HepG2 (cell line): ENCODE measurements around the gene FXYD1. TPM values are rescaled to one million over a fixed set of nuclear protein-coding genes. Genes with fewer than 3 reads are reported as not detected.
A peak's percentile ranks its signal among the peaks of the same experiment; 100 is the strongest.

ENCODE experiments used
- CAMTA2 ChIP-seq: sonication (generic); formaldehyde crosslinking; IDR thresholded peaks from 2 replicates; pipeline ENCODE4 v1.4.0; 2020; ENCODE audit warnings: mild to moderate bottlenecking, missing genetic modification reagents, borderline replicate concordance
- CCAR2 ChIP-seq: fragments of 200-400 bp; formaldehyde crosslinking; optimal IDR thresholded peaks from 2 replicates; pipeline ENCODE3; 2018; ENCODE audit warnings: low read depth, mild to moderate bottlenecking, low read length, moderate library complexity
- IRF2 ChIP-seq: IDR thresholded peaks from 2 replicates; pipeline ENCODE4 v1.6.1; 2018; ENCODE audit warnings: missing genetic modification reagents, missing compliant biosample characterization
- MTA1 ChIP-seq: sonication (generic); formaldehyde crosslinking; IDR thresholded peaks from 2 replicates; pipeline ENCODE4 v1.4.0; 2020; ENCODE audit warnings: missing genetic modification reagents, mild to moderate bottlenecking, borderline replicate concordance
- REXO4 ChIP-seq: sonication (generic); formaldehyde crosslinking; IDR thresholded peaks from 2 replicates; pipeline ENCODE4 v1.8.0; 2022; ENCODE audit warnings: missing genetic modification reagents, mild to moderate bottlenecking, borderline replicate concordance
- ZFX ChIP-seq: sonication (generic); formaldehyde crosslinking; IDR thresholded peaks from 2 replicates; pipeline ENCODE4 v1.4.0; 2020; ENCODE audit warnings: mild to moderate bottlenecking, low read depth, missing genetic modification reagents, moderate library complexity
- ZNF253 ChIP-seq: sonication (generic); formaldehyde crosslinking; IDR thresholded peaks from 2 replicates; pipeline ENCODE4 v1.8.0; 2022; ENCODE audit warnings: mild to moderate bottlenecking, missing genetic modification reagents, borderline replicate concordance
- ZNF503 ChIP-seq: sonication (generic); formaldehyde crosslinking; IDR thresholded peaks from 2 replicates; pipeline ENCODE4 v1.4.0; 2020; ENCODE audit warnings: missing genetic modification reagents
- ZNF574 ChIP-seq: sonication (generic); formaldehyde crosslinking; IDR thresholded peaks from 2 replicates; pipeline ENCODE4 v1.4.0; 2020; ENCODE audit warnings: missing genetic modification reagents
- ZNF720 ChIP-seq: sonication (generic); formaldehyde crosslinking; IDR thresholded peaks from 2 replicates; pipeline ENCODE4 v1.4.0; 2020; ENCODE audit warnings: missing genetic modification reagents
- ZNF879 ChIP-seq: sonication (generic); formaldehyde crosslinking; IDR thresholded peaks from 2 replicates; pipeline ENCODE4 v1.8.1; 2023; ENCODE audit warnings: missing genetic modification reagents
- polyA plus RNA-seq, 8 experiments: library from polyadenylated mRNA; depleted of rRNA in 3 of 8; stranded (reverse) in 7 of 8; unstranded in 1 of 8; fragments of >200 nt; fragmentation: Illumina TruSeq in 4 of 8; extraction: Trizol in 4 of 8; gene quantifications; 2 replicates each; pipeline versions ENCODE4 v1.2.1 to v1.2.3, GENCODE V29; 2011 to 2016; ENCODE audit warnings: low read depth in 4 of 8, missing spikeins in 1 of 8, mixed read lengths in 1 of 8; ENCODE audit not compliant: insufficient read depth in 1 of 8
- total RNA-seq, 5 experiments: library from RNA; depleted of rRNA; stranded (reverse); fragments of >200 nt; fragmentation: Illumina TruSeq; extraction: Trizol; gene quantifications; 2 replicates each; pipeline ENCODE4 v1.2.3, GENCODE V29; 2016; ENCODE audit warnings: low read depth in 1 of 5
- TF ChIP-seq, protein P1 (sequence below): sonication (generic); formaldehyde crosslinking; IDR thresholded peaks from 2 replicates; pipeline ENCODE4 v1.8.0; 2022; ENCODE audit warnings: missing genetic modification reagents, mild to moderate bottlenecking, moderate library complexity, borderline replicate concordance
- TF ChIP-seq, protein P2 (sequence below): sonication (generic); formaldehyde crosslinking; IDR thresholded peaks from 2 replicates; pipeline ENCODE4 v1.4.0; 2020; ENCODE audit warnings: mild to moderate bottlenecking, missing genetic modification reagents
- TF ChIP-seq, protein P3 (sequence below): IDR thresholded peaks from 2 replicates; pipeline ENCODE4 v1.4.0; 2020; ENCODE audit warnings: mild to moderate bottlenecking, missing genetic modification reagents
- TF ChIP-seq, protein P4 (sequence below): IDR thresholded peaks from 2 replicates; pipeline ENCODE4 v1.6.1; 2016; ENCODE audit warnings: low read depth

Gene FXYD1
- total and polyA plus RNA-seq, 2 of the 13 experiments (the other 11 are each of a cell fraction or from before 2014, with no cell fraction given): 31.2 TPM; not detected in 1

DNA sequence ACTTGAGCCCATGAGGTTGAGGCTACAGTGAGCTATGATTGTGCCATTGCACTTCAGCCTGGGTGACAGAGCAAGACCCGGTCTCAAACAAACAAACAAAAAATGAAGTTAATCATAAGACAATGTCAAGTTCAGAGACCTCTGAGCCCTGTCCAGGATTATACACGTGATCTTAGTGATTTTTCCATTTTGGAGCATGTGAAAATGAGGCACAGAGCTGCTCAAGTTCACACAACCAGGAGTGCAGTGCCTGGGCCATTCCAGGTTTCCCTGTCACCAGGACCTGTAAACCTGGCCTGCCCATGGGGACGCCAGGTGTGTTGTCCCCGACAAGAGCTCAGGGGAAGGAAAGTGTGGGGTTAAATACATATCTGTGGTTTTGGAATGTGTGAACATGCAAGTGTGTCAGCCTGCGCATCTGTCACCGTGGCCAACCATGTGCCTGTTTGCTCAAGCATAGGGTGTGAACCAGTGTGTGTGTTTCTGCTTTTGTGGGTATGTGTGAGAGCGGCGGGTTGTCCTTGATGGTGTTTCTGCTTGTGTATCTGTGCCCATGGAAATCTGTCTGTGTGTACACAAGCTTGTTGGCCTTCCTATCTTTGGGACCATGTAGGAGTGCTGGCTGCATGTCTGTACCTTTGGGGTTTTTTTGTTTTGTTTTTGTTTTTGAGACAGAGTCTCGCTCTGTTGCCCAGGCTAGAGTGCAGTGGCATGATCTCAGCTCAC lies 1.5 kb upstream of the FXYD1 start (continued):
- TF ChIP-seq ZNF574 (CRISPR knock-in tag) (peak; percentile 59), ZNF503 (CRISPR knock-in tag) (no peak; the same call in 1 of the 2 replicates), IRF2 (CRISPR knock-in tag) (peak; percentile 57; the same call in 1 of the 2 replicates), REXO4 (no peak), ZNF253 (CRISPR knock-in tag) (no peak), ZFX (CRISPR knock-in tag) (peak; percentile 47; the same call in 1 of the 2 replicates), CCAR2 (no peak), CAMTA2 (CRISPR knock-in tag) (no peak), ZNF720 (CRISPR knock-in tag) (no peak), ZNF879 (CRISPR knock-in tag) (peak; percentile 74; the same call in 1 of the 2 replicates), MTA1 (peak; percentile 59; the same call in 1 of the 2 replicates)
- TF ChIP-seq, protein P1, sequence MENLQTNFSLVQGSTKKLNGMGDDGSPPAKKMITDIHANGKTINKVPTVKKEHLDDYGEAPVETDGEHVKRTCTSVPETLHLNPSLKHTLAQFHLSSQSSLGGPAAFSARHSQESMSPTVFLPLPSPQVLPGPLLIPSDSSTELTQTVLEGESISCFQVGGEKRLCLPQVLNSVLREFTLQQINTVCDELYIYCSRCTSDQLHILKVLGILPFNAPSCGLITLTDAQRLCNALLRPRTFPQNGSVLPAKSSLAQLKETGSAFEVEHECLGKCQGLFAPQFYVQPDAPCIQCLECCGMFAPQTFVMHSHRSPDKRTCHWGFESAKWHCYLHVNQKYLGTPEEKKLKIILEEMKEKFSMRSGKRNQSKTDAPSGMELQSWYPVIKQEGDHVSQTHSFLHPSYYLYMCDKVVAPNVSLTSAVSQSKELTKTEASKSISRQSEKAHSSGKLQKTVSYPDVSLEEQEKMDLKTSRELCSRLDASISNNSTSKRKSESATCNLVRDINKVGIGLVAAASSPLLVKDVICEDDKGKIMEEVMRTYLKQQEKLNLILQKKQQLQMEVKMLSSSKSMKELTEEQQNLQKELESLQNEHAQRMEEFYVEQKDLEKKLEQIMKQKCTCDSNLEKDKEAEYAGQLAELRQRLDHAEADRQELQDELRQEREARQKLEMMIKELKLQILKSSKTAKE: peak; percentile 90
- TF ChIP-seq, protein P2, sequence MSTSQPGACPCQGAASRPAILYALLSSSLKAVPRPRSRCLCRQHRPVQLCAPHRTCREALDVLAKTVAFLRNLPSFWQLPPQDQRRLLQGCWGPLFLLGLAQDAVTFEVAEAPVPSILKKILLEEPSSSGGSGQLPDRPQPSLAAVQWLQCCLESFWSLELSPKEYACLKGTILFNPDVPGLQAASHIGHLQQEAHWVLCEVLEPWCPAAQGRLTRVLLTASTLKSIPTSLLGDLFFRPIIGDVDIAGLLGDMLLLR: no peak
- TF ChIP-seq, protein P3, sequence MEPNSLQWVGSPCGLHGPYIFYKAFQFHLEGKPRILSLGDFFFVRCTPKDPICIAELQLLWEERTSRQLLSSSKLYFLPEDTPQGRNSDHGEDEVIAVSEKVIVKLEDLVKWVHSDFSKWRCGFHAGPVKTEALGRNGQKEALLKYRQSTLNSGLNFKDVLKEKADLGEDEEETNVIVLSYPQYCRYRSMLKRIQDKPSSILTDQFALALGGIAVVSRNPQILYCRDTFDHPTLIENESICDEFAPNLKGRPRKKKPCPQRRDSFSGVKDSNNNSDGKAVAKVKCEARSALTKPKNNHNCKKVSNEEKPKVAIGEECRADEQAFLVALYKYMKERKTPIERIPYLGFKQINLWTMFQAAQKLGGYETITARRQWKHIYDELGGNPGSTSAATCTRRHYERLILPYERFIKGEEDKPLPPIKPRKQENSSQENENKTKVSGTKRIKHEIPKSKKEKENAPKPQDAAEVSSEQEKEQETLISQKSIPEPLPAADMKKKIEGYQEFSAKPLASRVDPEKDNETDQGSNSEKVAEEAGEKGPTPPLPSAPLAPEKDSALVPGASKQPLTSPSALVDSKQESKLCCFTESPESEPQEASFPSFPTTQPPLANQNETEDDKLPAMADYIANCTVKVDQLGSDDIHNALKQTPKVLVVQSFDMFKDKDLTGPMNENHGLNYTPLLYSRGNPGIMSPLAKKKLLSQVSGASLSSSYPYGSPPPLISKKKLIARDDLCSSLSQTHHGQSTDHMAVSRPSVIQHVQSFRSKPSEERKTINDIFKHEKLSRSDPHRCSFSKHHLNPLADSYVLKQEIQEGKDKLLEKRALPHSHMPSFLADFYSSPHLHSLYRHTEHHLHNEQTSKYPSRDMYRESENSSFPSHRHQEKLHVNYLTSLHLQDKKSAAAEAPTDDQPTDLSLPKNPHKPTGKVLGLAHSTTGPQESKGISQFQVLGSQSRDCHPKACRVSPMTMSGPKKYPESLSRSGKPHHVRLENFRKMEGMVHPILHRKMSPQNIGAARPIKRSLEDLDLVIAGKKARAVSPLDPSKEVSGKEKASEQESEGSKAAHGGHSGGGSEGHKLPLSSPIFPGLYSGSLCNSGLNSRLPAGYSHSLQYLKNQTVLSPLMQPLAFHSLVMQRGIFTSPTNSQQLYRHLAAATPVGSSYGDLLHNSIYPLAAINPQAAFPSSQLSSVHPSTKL (CRISPR knock-in tag): peak; percentile 72
- TF ChIP-seq, protein P4, sequence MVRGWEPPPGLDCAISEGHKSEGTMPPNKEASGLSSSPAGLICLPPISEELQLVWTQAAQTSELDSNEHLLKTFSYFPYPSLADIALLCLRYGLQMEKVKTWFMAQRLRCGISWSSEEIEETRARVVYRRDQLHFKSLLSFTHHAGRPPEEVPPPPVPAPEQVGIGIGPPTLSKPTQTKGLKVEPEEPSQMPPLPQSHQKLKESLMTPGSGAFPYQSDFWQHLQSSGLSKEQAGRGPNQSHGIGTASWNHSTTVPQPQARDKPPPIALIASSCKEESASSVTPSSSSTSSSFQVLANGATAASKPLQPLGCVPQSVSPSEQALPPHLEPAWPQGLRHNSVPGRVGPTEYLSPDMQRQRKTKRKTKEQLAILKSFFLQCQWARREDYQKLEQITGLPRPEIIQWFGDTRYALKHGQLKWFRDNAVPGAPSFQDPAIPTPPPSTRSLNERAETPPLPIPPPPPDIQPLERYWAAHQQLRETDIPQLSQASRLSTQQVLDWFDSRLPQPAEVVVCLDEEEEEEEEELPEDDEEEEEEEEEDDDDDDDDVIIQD (CRISPR knock-in tag): no peak
